ENCODE measurements around the gene VIPR1.

Gene VIPR1

DNA sequence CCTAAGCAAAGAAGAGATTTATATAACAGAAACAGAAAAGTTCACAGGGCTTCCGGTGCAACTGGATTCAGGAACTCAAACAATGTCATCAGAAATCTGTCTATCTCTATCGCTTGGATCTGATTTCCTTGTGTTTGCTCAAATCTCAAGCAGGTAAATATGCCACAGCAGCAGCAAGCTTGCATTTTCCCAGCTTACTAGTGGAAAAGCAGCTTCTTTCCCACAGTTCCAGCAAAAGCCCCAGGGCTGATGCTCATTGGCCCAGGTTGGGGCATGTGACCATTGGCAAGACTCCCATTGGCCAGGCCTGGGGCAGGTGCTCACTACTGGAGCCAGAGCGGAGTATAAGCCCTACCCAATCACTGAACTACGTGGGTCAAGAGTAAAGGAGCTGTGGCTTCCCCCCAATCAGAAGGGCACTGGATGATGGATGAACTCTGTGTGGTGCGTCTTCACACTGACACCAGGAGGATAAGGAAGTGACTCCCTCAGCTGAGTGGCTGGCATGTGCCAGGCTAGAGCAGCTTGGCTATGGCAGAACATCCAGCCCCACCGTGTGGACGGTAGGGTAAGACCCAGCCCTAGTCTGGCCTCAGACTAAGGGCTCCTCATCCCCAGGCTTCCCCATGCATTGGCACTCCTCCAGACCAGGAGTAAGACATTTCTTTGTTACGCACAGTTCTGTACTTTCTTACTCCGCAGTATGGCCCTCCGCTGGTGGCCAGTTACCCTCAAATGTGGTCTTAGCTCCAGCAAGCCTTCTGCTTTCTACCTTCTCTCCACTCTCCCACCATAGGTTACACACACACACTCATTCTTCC is 13.1 kb upstream of the VIPR1 start:
- Histone ChIP-seq H3K9me3 (ENCODE audit: control insufficient read depth, insufficient read depth, low read depth, low read length) (no peaks in the 10 kb centered on the region), H3K4me3 (ENCODE audit: low read depth, low read length) (no peak overlapping the region), H3K4me1 (ENCODE audit: control insufficient read depth, insufficient read depth, low read length) (no peaks in the 10 kb centered on the region), H3K27ac (ENCODE audit: extremely low read depth, low read depth, low read length) (no peak overlapping the region), H3K36me3 (ENCODE audit: control insufficient read depth in 2 of 2, insufficient read depth in 1 of 2, low read length in 2 of 2) (no peaks in the 10 kb centered on the region)
- POLR2A ChIA-PET: interaction anchor here (1.0 kb wide), 1 partner anchor 13 kb away, joined by 3 read pairs; the partner anchor contains the start of gene VIPR1
- CTCF ChIA-PET: interaction anchor here (1.0 kb wide), 1 partner anchor 58 kb away, joined by 5 read pairs; no protein-coding TSS in a partner anchor
- no peak for TF ChIP-seq ZNF830 (tag by site-specific recombination; IDR thresholded peaks at IDR 0.05; ENCODE audit: low read depth)
- TF ChIP-seq ZSCAN30 (tag by site-specific recombination; IDR thresholded peaks at IDR 0.05): no peak

DNA sequence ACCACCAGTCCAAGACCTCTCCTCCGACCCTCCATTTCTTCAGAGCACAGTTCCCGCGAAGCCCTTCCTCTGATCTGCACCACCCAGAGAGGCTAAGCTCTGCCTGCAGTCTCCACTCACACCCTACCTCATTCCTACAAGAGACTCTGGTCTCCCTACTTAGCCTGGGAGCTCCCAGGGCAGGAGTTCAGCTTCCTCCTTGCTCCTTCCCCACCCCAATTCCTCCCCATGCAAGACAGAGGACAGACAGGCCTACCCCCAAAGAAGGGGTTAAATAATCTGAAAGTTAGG is 12.6 kb upstream of the VIPR1 start:
- TF ChIP-seq WT1 (tag by site-specific recombination; IDR thresholded peaks at IDR 0.05) (no peak), ZNF248 (tag by site-specific recombination; IDR thresholded peaks at IDR 0.05) (no peak), ZNF140 (tag by site-specific recombination; IDR thresholded peaks at IDR 0.05) (no peak), FEZF1 (tag by site-specific recombination; IDR thresholded peaks at IDR 0.05) (no peak), ZNF426 (tag by site-specific recombination; IDR thresholded peaks at IDR 0.05) (no peak), REPIN1 (tag by site-specific recombination; IDR thresholded peaks at IDR 0.05; ENCODE audit: low read depth) (no peak), ZNF701 (tag by site-specific recombination; IDR thresholded peaks at IDR 0.05) (no peak), KLF8 (tag by site-specific recombination; IDR thresholded peaks at IDR 0.05) (no peak), ZNF239 (tag by site-specific recombination; IDR thresholded peaks at IDR 0.05) (no peak), SP2 (tag by site-specific recombination; IDR thresholded peaks at IDR 0.05) (no peak)
- TF ChIP-seq, protein P1, sequence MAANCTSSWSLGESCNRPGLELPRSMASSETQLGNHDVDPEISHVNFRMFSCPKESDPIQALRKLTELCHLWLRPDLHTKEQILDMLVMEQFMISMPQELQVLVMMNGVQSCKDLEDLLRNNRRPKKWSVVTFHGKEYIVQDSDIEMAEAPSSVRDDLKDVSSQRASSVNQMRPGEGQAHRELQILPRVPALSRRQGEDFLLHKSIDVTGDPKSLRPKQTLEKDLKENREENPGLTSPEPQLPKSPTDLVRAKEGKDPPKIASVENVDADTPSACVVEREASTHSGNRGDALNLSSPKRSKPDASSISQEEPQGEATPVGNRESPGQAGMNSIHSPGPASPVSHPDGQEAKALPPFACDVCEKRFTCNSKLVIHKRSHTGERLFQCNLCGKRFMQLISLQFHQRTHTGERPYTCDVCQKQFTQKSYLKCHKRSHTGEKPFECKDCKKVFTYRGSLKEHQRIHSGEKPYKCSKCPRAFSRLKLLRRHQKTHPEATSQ (tag by site-specific recombination; IDR thresholded peaks at IDR 0.05): no peak
- TF ChIP-seq, protein P2, sequence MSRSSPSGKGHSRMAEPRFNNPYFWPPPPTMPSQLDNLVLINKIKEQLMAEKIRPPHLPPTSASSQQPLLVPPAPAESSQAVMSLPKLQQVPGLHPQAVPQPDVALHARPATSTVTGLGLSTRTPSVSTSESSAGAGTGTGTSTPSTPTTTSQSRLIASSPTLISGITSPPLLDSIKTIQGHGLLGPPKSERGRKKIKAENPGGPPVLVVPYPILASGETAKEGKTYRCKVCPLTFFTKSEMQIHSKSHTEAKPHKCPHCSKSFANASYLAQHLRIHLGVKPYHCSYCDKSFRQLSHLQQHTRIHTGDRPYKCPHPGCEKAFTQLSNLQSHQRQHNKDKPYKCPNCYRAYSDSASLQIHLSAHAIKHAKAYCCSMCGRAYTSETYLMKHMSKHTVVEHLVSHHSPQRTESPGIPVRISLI (tag by site-specific recombination; IDR thresholded peaks at IDR 0.05): no peak
- TF ChIP-seq, protein P3, sequence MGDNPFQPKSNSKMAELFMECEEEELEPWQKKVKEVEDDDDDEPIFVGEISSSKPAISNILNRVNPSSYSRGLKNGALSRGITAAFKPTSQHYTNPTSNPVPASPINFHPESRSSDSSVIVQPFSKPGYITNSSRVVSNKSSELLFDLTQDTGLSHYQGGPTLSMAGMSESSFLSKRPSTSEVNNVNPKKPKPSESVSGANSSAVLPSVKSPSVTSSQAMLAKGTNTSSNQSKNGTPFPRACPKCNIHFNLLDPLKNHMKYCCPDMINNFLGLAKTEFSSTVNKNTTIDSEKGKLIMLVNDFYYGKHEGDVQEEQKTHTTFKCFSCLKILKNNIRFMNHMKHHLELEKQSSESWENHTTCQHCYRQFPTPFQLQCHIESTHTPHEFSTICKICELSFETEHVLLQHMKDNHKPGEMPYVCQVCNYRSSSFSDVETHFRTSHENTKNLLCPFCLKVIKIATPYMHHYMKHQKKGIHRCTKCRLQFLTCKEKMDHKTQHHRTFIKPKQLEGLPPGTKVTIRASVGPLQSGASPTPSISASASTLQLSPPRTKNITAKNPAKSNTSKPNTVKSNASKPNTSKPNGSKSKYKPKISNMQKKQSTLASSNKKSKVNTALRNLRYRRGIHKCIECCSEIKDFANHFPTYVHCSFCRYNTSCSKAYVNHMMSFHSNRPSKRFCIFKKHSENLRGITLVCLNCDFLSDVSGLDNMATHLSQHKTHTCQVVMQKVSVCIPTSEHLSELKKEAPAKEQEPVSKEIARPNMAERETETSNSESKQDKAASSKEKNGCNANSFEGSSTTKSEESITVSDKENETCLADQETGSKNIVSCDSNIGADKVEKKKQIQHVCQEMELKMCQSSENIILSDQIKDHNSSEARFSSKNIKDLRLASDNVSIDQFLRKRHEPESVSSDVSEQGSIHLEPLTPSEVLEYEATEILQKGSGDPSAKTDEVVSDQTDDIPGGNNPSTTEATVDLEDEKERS (tag by site-specific recombination; IDR thresholded peaks at IDR 0.05): no peak
- H3K9me3 ChIP-seq (ENCODE audit: control insufficient read depth, insufficient read depth, low read depth, low read length): no peaks in the 10 kb centered on the region
- ChIA-PET POLR2A (interaction anchor here (1.0 kb wide), 1 partner anchor 13 kb away, joined by 3 read pairs; the partner anchor contains the start of gene VIPR1), CTCF (no interaction called here)
- no peak overlapping the region for H3K27ac ChIP-seq (ENCODE audit: extremely low read depth, low read depth, low read length)
- no peaks in the 10 kb centered on the region for H3K36me3 ChIP-seq (ENCODE audit: control insufficient read depth in 2 of 2, insufficient read depth in 1 of 2, low read length in 2 of 2)
- H3K4me1 ChIP-seq (ENCODE audit: control insufficient read depth, insufficient read depth, low read length): no peaks in the 10 kb centered on the region
- H3K4me3 ChIP-seq (ENCODE audit: low read depth, low read length): no peak overlapping the region

DNA sequence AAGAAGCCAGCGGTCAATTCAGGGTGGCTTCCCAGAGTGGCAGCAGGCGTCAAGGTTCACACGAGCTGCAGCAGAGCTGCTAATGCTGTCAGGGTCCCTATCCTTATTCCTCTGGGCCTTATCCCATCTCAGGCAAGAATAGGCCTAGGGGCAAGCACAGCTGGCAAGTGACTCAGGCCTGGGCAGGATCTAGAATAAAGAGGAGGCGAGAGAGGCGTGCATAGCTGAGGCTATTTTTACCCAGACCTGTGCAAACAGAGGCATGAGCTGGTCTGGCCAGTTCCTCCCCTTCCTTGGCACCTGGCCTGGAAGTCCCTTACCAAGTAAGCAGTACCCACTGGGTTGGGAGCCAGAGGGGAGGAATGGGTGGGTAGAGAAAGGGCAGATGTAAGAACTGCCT is 12.2 kb upstream of the VIPR1 start:
- TF ChIP-seq, protein P4, sequence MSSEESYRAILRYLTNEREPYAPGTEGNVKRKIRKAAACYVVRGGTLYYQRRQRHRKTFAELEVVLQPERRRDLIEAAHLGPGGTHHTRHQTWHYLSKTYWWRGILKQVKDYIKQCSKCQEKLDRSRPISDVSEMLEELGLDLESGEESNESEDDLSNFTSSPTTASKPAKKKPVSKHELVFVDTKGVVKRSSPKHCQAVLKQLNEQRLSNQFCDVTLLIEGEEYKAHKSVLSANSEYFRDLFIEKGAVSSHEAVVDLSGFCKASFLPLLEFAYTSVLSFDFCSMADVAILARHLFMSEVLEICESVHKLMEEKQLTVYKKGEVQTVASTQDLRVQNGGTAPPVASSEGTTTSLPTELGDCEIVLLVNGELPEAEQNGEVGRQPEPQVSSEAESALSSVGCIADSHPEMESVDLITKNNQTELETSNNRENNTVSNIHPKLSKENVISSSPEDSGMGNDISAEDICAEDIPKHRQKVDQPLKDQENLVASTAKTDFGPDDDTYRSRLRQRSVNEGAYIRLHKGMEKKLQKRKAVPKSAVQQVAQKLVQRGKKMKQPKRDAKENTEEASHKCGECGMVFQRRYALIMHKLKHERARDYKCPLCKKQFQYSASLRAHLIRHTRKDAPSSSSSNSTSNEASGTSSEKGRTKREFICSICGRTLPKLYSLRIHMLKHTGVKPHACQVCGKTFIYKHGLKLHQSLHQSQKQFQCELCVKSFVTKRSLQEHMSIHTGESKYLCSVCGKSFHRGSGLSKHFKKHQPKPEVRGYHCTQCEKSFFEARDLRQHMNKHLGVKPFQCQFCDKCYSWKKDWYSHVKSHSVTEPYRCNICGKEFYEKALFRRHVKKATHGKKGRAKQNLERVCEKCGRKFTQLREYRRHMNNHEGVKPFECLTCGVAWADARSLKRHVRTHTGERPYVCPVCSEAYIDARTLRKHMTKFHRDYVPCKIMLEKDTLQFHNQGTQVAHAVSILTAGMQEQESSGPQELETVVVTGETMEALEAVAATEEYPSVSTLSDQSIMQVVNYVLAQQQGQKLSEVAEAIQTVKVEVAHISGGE (tag by site-specific recombination; conservative IDR thresholded peaks at IDR 0.05; ENCODE audit: low read depth): no peak
- TF ChIP-seq ZNF169 (tag by site-specific recombination; IDR thresholded peaks at IDR 0.05) (no peak), ZNF777 (tag by site-specific recombination; IDR thresholded peaks at IDR 0.05; ENCODE audit: borderline replicate concordance) (no peak), RBAK (tag by site-specific recombination; IDR thresholded peaks at IDR 0.05) (no peak), ZNF274 (IDR thresholded peaks at IDR 0.05; ENCODE audit: low read length) (no peak), ZNF274 (tag by site-specific recombination; IDR thresholded peaks at IDR 0.05; ENCODE audit: borderline replicate concordance) (no peak), ZSCAN16 (tag by site-specific recombination; IDR thresholded peaks at IDR 0.05) (no peak), ZNF596 (tag by site-specific recombination; IDR thresholded peaks at IDR 0.05) (no peak), ZNF624 (tag by site-specific recombination; IDR thresholded peaks at IDR 0.05) (no peak)
- H3K9me3 ChIP-seq (ENCODE audit: control insufficient read depth, insufficient read depth, low read depth, low read length): no peaks in the 10 kb centered on the region
- no peak overlapping the region for H3K27ac ChIP-seq (ENCODE audit: extremely low read depth, low read depth, low read length)
- ChIA-PET CTCF (no interaction called here), POLR2A (interaction anchor here (1.0 kb wide), 1 partner anchor 12 kb away, joined by 3 read pairs; the partner anchor contains the start of gene VIPR1)
- no peaks in the 10 kb centered on the region for H3K36me3 ChIP-seq (ENCODE audit: control insufficient read depth in 2 of 2, insufficient read depth in 1 of 2, low read length in 2 of 2)
- no peak overlapping the region for H3K4me3 ChIP-seq (ENCODE audit: low read depth, low read length)
- no peaks in the 10 kb centered on the region for H3K4me1 ChIP-seq (ENCODE audit: control insufficient read depth, insufficient read depth, low read length)
